Stimulated activated CD4-positive, alpha-beta T cell treated with anti-CD3 and anti-CD28 coated beads, Interleukin-2, amount 100 ng/mL, for 24 hours (primary cell): ENCODE measurements around the gene CDHR2.
"Not testable (repeated sequence)": the region's sequence is repeated elsewhere in the genome, so short reads cannot be mapped to it uniquely, and the experiment has no call there.

Source experiments
- DNase-seq, 2 donors: peaks; one replicate each; pipeline ENCODE4 v3.0.0-alpha.2; 2020

The CDHR2 gene

DNA sequence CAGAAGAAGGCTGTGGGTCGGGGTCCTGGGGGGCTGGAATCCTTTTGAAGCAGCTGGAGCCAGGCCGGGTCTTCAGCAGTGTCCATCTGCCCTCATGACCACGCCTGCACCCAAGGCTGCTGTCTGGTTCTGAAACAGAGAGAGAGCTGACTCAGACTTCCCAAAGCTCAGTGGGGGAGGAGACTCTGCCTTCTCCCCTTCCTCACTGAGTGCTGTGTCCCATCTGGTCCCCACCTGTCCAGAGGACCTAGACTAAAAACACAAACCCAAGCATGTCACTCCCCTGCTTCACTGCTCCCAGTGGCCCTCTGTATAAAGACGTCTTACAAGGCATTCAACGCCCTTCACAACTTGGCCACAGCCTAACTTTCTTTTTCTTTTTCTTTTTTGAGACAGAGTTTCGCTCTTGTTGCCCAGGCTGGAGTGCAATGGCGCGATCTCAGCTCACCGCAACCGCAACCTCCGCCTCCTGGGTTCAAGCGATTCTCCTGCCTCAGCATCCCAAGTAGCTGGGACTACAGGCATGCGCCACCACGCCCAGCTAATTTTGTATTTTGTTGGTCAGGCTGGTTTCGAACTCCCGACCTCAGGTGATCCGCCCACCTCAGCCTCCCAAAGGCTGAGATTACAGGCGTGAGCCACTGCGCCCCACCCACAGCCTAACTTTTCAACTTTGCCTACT is 50.7 kb downstream of the CDHR2 start:
- DNase-seq: not testable (repeated sequence)

DNA sequence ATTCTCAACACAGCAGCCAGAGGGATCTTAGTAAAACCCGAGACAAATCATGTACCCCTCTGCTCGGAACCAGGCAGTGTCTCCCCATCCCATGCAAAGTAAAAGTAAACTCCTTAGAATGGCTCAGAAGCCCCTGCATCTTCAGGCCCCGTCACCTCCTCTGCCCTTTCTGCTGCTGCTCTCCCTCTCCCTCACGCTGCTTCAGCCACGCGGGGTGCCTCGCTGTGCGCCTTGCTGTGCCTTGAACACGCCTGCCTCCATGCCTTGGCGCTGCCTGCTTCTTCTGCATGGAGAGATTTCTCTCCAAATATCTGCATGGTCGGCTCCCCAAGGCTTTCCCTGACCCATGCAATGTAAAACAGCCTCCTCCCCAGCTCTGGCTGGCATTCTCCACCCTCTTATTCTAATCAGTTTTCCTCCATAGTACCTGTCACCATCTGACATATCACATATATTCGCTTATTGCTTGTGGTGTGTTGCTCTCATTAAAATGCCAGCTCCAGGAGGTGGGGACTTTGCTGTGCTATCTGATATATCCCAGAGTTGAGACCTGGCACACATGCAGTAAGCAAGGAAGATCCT is 52.9 kb downstream of the CDHR2 start:
- DNase-seq: no peak

DNA sequence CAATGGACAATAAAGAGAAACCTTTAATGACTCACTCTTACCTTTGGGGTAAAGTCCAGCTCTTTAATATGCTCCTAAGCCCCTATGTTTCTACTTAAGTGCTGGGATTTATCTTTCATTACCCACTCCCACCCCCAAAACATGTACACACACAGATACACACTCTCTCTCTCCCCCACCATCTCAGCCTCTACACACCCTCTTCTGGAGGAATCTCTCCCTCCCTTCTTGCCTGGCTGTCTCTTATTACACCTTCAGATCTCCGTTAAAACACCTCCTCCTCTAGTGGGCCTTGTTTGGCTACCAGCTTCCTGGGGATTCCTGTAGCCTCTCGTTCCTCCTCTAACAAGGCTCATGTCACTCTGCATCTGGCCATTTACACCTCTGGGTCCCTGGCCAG is 53.9 kb downstream of the CDHR2 start:
- no peak for DNase-seq

DNA sequence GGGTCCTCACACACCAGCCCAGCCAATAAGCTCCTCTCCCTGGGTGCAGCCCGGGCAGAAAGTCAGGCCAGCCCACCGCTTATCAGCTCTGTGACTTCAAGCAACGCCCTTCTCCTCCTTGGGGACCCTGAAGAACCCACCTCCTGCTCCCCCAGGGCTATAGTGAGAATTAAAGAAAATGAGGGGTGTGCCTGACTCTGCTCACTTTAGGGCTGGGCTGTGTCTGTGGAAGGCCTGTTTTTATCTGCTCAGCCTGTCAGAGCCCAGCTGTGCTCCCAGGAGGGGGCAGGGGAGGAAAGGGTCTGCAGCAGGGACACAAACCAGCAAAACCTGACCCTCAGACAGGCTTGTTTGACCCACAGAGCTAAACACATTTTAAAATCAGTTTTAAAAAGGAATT is 56.9 kb downstream of the CDHR2 start:
- no peak for DNase-seq

DNA sequence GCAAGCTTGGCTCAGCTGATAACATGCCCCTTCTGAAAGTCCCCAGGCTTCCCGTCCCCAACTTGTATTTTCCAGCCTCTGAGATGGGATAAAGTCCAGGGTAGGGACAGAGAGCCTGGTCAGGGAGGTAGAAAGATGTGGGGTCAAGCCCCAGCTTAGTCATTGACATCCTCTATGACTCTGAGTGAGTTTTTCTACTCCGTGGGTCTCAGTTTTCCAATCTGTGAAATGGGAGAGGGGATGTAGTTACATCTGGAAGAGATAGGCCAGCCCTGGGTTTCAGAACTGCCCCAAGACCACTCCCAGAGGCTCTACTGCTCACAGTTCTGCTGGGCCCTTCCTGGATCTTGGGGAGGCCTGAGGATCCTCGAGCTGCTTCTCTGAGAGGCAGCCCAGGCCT is 57.7 kb downstream of the CDHR2 start:
- no peak for DNase-seq

DNA sequence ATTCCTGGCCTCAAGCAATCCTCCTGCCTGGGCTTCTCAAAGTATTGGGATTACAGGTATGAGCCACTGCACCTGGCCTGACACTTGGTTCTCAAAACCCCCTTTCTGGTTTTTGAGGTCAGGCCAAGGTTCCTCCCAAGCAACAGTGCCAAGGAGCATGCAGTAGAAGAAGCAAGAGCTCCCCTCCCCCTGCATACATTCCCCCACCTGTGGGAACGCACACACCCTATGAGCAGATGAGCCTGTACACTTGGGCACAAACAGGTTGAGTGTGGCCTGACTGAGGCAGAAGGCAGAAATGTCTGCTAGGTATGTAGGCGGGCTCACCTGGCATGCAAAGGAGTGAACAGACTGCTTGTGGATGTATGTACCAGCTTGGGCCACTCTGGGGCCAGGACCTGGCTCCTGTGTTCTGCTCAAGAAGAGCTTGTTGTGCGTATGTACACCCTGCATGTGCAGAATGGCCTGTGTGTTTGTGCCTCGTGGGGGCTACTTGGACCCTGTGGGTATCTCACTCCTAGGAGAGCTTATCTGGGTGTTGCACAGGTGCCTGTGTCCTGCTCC is 59.1 kb downstream of the CDHR2 start:
- no peak for DNase-seq

DNA sequence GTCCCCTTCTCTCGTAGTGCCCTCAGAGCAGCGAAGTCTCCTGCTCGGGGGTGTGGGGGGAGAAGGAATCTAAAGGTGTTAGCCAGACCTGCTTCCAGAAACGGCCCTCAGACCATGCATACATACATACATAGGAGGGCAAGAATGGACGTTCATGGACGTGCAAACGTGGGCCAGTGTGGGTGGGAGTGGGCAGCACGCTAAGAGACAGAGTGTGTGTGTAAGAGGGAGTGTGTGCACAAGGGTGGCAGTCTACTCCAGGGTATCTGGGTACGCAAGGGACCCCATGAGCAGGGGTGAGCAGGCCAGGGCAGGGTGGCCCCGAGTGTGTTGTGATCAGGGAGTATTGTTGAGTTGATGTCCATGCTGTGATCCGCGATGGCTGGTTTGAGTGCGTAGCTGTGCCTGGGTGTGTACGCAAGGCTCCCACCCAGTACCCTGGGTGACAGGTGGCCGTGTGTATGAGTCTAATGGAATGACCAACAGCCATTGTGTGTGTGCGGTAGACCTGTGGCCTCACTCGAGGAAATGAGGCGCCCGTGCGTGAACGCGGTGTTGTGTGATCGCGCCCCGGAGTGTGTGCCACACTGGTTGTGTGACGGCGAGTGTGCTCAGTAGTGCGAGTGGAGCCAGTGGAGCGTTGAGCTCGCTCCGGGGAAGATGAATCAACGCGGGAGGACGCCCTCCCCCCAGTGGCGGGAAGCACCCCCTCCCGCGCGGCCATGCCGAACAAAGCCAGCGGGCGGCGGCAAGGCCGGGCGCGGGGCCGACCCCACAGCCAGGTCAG is 60.0 kb downstream of the CDHR2 start:
- DNase-seq: peak in 1 of 2 donors; percentile 45

DNA sequence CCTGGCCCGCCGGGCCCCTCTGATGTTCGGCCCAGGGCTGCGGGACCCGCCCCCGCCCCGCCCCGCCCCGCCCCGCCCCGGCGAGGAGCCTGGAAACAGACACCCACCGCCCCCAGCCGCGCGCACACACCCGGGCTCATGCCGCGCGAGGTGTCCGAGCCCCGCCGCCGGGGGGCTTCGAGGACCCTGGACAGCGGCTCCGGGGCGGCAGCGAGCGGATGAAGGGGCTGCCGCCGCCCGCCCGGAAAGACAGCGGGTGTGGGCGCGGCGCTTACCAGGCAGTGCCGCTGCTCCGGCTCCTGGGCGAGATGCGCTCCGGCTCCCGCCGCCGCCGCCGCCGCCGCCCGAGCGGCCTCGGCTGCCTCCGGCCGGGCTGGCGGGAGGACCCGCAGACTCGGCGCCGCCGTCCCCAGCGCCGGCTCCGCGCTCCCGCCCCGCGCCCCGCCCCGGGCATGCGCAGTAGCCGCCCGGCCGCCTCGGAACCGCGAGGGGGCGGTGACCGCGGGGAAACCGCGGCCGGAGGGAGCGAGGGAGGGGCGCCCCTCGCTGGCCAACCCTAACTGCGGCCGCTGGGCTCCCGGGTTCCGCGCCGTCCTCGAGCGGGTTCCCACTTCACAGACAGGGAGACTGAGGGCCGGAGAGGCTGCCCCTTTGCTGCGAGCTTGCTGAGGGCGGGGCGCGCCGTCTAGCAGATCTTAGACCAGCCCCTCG is 60.7 kb downstream of the CDHR2 start, which contains the start of gene GPRIN1:
Gene GPRIN1 (minus strand): TSS at position 433 of the 711 bp plus-strand sequence. CDS start 10,322 bp downstream, outside the sequence.
- DNase-seq: peak; percentile 69 to 73

DNA sequence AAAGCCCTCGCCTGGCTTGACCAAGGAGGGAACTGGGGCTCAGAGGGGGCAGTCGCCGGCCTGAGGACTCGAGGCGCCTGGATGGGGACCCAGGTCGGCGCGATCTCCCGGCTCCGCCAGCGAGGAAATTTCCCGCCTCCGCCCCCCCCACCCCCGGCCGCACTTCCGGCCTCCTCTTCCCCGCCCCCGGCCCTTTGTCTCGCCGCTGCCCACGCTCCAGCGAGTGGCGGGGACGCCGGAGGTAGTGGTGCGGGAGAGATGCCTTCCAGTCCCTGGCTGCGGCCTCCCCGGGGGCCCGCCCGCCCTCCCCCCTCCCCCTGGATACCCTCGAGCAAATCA is 61.3 kb downstream of the CDHR2 start:
- no peak for DNase-seq

DNA sequence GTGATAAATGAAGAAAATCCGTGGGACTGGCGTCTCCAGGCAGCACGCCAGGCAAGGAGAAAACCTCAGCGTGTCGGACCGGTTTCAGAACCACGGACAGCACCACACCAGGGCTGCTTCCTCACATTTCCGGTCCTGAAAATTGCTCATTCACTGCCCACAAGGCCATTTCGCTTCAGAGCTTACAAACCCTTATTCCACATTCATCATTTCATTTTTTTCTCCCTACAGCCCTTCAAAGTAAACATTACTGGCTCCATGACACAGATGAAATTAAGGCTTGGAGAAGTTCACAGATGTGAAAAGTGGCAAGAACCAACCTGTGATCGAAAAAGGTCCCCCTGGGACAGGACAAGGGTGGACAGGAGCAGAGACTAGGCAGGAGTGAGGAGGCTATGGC is 62.3 kb downstream of the CDHR2 start:
- DNase-seq: peak; percentile 54 to 67

DNA sequence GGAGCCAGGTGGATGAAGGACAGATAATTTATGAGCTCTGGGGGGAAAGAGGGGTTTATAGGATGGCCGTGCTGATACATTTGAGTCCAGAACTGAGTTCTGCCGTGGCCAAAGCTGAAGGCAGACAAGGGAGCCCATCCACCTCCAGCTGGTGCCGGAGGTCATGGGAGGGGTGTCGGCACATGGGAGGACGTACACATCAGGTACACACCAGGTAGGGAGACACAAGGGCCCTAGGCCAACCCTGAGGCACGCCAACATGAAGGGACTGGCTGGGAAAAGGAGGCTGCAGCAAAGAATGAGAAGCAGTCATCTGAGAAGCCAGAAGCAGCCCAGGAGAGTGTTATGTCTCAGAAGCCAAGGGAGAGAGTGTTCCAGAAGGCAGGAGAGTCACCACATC is 62.9 kb downstream of the CDHR2 start:
- DNase-seq: no peak

DNA sequence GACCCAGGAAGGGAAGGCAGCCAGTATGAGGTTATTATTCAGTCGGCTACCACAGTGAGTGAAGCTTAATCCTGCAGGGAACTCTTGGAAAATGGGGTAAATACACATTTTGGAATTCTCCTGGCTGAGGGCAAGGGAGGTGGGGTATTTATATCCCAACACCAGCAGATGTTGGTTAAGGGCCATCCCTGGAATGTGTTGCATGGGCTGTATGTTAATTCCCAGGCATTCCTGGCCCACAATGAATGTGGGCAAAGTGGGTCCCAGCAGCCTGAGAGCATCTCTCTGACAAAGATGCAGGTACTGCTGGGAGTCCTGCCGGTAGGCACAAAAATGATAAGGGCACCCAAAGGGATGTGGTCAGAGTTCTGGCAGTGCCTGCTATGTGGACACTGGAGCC is 63.7 kb downstream of the CDHR2 start:
- no peak for DNase-seq

DNA sequence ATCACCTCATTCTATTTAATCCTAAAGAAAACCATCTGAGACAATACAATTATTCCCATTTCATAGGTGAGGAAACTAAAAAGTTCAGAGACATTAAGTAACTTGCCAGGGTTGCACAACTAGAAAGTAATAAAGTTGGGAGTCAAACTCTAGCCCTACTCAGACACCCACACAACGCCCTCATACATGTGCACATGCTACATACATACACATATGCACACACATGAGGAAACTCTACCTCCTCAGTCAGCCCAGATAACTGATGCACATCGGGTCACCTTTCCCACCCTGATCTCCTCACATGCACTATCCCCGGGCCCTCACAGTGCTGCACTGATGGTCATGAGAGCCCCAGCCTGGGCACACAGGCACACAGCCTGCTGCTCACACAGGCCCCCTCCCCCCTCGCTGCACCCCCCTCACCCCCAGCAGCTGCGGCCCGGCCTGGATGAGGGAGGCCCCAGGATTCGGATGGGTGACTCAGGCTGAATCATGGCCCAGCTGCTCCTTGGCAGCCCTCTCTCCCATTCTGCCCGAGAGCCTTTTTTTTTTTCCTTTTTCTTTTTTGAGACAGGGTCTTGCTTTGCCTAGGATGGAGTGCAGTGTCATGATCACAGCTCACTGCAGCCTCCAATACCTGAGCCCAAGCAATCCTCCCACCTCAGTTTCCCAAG is 65.8 kb downstream of the CDHR2 start:
- no peak for DNase-seq

DNA sequence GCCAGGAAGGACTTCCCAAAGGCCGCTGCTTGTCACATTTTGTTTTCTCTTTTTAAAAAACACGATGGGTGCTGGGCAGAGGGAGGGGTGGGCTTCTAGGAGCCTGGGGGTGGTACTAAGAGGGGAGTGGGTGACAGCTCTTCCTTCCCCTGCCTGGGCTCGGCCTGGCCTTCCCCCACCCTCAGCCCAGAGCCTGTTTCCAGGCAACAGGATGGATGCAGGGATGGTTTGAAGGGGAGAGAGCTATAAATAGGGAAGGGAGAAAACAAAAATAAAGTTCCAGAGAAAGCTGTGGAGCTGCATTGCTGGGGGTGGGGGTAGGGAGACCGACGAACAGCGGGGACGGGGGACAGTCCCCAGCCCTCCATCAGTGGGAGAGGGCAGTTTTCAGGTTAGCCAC is 67.4 kb downstream of the CDHR2 start:
- DNase-seq: no peak

DNA sequence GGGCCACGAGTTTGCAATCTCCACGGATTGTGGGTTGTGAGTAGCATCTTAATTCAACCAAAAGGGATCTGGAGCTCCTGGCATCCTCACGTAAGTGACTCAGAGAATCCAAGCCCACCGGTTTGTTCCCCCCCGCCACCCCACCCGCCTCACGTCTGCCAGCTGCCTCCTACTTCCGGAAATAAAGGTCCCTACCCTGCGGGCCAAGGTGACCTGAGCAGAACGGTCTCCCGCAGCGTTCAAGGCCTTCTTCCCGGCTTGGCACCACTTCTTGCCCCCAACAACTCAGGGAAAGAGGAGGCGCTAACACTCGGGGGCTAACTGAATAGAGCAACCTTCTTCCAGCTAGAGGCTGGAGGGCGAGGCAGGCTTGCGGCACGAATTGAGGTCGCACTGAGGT is 69.6 kb downstream of the CDHR2 start:
- no peak for DNase-seq

DNA sequence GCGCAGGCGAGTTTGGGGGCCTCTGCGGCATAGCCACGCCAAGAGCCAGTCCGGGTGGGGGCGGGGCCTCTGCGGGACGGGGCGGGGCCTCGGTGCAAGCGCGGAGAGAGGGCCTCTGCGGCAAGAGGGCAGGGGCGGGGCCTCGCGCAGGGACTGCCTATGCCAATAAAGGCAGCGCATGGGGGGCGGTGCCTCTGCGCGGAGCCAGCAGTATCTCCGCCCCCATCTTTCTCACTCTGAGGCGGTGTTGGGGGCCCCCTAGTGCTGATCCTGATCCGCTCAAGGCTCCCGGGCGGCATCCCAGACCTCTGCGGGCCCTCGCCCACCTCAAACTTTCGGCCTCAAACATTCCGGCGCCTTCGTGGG is 70.0 kb downstream of the CDHR2 start:
- DNase-seq: peak; percentile 80 to 87

DNA sequence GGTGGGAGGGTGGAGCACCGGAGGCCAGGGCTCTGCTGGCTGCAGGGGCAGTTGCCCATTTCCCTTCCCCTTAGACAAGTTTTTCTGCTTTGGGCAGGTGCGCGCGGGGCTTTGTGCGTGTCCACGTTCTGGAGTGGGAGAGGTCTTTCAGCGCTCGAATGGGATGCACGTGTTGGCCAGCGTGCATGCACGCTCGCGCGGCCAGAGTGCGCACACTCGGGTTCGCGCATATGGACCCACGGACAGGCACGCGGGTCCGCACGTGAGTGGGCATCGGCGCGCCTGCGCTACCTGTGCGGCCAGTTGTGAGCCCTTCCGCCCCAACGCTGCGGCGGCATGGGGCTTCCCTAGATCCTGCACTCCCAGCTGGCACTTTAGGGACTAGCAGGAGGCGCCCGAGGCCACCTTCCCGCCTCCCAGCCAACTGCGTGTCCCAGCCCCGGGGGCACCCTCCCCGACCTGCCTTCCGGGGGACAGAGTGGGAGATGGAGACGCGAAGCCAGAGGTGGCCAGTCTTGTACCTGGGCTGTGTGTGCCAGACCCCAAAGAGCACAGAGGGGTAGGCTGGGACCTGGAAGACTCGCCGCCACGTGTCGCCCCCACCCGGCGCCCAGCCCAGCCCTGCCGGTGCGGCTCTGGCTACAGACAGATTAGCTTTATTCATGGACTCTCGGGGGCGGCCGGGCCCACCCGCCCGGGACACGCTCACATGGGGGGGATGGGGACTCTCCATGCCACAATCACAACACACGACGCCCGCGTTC is 70.6 kb downstream of the CDHR2 start:
- no peak for DNase-seq

DNA sequence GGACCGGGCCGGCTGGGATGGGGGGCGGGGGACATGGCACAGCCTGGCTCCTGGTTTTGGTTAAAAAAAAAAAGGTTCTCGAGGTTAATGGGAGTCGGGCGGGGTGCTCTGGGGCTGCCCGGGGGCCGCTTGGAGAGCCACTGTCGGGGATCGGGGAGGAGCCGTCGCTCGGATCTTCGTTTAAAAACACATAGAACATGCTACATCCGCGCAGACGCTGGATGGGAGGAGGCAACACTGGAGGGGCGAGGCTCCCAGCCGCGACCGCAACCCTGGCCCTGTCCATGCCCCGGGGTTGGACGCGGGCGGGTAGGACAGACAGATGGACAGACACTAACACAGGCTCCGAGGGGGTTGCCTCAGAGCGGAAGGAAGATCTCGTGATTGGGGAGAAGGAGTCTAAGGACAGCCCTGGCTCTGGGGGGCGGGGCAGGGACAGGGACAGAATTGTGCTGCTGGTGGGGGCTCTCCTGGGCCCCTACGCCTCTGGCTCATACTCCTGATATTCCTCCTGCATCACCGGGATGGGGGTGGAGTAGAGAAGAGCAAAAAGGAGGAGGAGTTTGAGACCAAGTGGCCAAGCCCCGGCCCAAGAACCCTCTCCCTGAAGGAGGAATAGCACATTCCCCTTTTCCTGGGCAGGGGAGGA is 71.3 kb downstream of the CDHR2 start:
- DNase-seq: peak in 1 of 2 donors; percentile 13

DNA sequence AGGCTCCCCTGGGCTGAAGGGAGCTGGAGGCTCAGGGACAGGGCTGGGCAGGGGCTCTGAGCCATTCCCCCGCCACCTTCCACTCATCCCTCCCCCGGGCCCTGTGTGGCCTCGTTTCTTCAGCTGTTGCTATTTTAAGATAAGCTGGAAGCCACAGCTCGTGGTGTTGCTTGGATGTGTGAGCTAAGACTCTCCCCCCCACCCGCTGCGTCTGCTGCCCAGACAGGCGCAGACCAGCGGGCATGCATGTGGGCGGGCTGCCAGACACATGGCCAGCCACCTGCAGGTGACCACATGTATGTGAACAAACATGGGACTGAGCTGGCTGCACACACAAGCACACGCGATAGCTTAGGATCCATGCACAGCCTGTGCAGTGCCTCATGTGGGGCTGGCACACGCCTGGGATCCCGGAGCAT is 72.5 kb downstream of the CDHR2 start:
- DNase-seq: no peak

DNA sequence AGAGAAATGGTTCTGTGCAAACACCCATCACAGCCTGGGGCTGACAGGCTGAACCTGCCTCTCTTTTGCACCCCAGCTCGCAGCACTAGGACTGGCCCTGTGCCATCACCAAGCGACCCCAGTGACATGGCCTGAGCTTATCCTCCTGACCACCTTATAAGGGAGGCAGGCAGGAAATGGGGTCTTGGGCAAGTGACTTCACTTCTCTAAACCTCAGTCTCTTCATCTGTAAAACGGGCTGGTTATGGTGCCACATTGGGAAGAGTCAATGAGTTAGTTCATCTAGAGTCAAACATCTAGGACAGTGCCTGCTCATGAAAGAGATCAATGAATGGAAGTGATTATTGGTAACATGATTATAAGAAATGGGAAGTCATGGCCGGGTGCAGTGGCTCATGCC is 75.0 kb downstream of the CDHR2 start:
- no peak for DNase-seq

DNA sequence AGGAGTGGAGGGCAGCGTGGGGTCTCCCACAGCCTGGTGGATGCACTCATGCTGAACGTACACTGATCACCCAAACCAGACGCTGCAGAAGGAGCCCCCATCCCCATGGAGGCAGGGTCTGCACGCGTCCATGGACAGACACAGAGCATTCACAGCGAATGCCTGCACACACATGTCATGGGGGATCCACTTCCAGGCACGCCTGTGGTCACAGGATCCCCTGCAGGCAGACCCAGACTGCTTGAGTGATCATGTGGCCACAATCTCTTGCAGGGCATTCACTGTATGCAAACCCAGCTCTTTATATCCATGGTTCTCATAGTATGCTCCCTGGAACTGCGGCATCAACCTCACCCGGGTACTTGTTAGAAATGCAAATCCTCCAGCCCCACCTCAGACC is 75.8 kb downstream of the CDHR2 start:
- DNase-seq: no peak
